C4-2B (cell line): Measurements from ENCODE around the gene ZNF385B.

Source experiments
- H3K27ac ChIP-seq: fragments of 450-650 bp; 2 replicates; pipeline ENCODE4 v1.5.1; 2017
- CTCF ChIP-seq: fragments of 450-650 bp; conservative IDR thresholded peaks from 2 replicates; pipeline ENCODE4 v1.5.1; 2017; ENCODE audit warnings: mild to moderate bottlenecking
- ZFX ChIP-seq: fragments of 450-650 bp; IDR thresholded peaks from 2 replicates; pipeline ENCODE4 v1.6.1; 2017

Gene ZNF385B

GRCh38 chr2:179724403-179724802 is 137.0 kb downstream of the ZNF385B start:
- H3K27ac ChIP-seq, result no peak overlapping the region
- no peak for TF ChIP-seq CTCF
- TF ChIP-seq ZFX, result no peak

DNA sequence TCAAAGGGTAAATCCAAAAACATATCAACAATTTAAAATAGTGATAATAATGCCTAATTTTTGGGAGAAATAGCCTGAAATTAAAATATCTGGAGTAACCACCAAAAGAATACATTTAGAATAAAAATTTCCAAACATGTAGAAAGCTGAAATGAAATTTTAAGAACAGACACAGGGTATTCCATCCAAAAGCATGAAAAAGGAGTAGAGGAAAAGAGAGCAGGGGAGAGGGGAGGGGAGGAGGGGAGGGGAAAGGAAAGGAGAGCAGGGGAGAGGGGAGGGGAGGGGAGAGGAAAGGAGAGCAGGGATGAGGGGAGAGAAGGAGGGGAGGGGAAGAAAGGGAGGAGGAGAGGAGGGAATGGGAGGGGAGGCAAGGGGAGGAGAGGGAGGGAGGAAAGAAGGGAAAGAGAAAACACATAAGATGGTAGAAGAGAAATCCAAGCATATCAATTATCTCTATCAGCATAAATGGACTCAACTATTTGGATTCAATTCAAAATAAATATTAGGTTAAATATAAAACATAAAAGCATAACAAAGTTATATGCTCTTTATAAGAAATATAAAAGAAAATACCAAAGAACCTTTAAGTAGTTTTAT is 141.1 kb downstream of the ZNF385B start:
- TF ChIP-seq CTCF (no peak), ZFX (no peak)
- no peak overlapping the region for H3K27ac ChIP-seq

DNA sequence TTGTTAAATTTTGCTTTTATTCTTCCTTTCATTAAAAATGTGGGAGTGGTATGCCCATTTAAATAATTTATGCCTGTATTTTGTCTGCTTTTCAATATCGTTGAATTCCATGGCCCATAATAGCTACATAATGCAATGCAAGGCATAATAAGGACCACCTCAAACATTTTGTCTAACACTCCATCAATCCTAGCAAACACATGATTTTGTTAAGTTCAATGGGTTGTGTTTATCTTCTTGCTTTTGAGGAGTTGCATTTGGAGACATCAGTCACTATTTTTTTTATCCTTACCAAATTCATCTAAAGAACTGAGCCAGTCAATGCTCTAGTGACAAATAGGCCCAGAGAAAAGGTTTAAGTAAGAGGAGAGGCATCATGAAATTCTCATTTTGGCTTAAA is 145.5 kb downstream of the ZNF385B start:
- TF ChIP-seq ZFX (no peak), CTCF (no peak)
- H3K27ac ChIP-seq, result no peak overlapping the region

- TF ChIP-seq ZFX (no peak), CTCF (no peak)
- no peak overlapping the region for H3K27ac ChIP-seq
Measured at GRCh38 chr2:179715196-179715595, 146.2 kb downstream of the ZNF385B start.

GRCh38 chr2:179712825-179713224 is 148.6 kb downstream of the ZNF385B start:
- H3K27ac ChIP-seq, result no peak overlapping the region
- no peak for TF ChIP-seq CTCF
- no peak for TF ChIP-seq ZFX

DNA sequence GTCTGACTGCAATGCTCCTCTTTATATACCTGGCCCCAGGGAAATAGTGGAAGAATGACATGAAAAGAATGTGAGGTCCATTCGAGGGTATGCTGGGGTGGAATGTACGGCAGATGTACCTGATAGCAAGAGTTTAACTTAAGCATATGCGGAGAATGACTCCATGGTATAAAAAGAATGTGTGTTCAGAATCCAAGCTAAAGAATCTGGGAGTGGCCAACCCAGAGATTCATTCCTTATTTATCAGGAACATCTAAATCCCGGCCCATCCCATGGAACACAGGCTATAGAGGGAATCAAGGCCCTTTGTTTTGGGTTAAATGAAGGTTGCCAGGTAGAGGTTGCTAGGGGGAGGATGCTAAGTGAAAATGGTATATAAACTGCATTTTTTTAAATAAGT is 150.0 kb downstream of the ZNF385B start:
- H3K27ac ChIP-seq, result no peak overlapping the region
- TF ChIP-seq CTCF, result no peak
- no peak for TF ChIP-seq ZFX

DNA sequence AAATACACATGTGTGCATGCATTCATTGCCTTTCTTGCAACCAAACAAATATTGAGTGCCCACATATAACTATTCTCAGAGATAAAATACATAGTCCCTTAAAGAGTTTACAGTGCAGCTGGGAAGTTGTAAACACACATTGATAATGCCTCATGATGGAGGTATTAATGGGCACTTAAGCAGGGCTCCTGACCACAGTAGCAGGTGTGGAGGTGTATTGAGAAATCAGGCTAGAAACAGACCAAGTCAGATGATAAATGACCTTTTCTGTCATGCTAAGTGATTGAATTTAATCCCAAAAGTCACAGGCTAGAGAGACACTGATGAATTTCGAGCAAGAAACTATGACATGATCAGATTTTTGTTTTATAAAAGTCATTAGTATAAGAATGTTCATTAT is 157.7 kb downstream of the ZNF385B start:
- TF ChIP-seq ZFX, result no peak
- TF ChIP-seq CTCF, result no peak
- H3K27ac ChIP-seq, result no peak overlapping the region
